Uterus (tissue), 2 donors: ENCODE data around the gene TTC1.

Experiments used
- CTCF ChIP-seq, 4 experiments: fragments of 200-600 bp in 2 of 4; fragments of 450-650 bp in 2 of 4; sonication (generic) in 2 of 4; IDR thresholded peaks; one replicate each; pipeline ENCODE4 v1.5.1; 2016 to 2019; ENCODE audit warnings: antibody characterized with exemption in 4 of 4, mild to moderate bottlenecking in 2 of 4, moderate library complexity in 1 of 4
- POLR2A ChIP-seq, 2 donors: fragments of 450-650 bp; IDR thresholded peaks; one replicate each; pipeline ENCODE4 v1.6.1; 2016; ENCODE audit warnings: antibody characterized with exemption in 2 of 2, mild to moderate bottlenecking in 1 of 2, moderate library complexity in 1 of 2

DNA sequence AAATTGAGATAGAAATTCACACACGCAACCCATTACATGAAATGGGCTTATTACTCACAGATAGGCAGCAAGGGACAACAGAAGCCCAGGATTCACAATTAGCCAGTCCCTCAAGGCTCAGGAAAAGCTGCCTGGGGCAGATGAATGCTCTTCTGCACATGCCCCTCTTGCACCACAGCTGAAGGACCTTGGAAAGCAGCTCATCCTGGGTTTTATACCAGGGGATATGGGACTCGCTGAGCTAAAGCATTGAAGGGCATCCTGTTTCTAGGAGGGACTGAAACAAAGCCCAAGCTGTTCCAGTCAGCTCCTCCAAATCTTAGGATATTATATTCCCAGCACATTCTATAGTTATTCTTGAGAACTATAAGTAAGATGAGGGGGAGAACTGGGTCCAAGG is 15.7 kb upstream of the TTC1 start:
- TF ChIP-seq CTCF (IDR thresholded peaks at IDR 0.05) (no peak), POLR2A (IDR thresholded peaks at IDR 0.05) (no peak)
